SW480 (cell line): Measurements from ENCODE around the gene MLLT6.
A peak's percentile ranks its signal among the peaks of the same experiment; 100 is the strongest.

Source experiments
- DNase-seq: peaks from one replicate; pipeline ENCODE4 v3.0.0-alpha.2; 2016; ENCODE audit warnings: low spot score

MLLT6 gene

GRCh38 chr17:38742411-38743308 lies 37.6 kb downstream of the MLLT6 start:
- DNase-seq, result no peak

GRCh38 chr17:38743556-38744171 lies 38.6 kb downstream of the MLLT6 start:
- no peak for DNase-seq

DNA sequence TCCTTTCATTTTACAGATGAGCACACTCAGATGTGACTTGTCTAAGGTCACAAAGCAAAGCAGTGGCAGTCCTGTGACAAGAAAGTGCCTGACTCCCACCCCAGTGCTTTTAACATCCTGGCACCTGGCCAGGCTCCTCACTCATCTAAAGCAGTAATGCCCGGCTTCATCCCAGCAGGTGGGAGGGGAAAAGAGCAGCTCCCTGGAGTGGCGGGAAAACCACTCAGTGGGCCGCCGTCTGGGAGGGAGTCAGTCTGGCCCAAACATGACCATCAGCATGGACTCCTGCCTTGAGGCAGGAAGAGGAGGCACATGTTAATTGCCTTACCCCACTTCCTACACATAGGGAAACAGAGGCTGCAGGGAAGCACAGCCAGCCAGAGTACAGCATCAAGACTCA lies 40.5 kb downstream of the MLLT6 start:
- DNase-seq, result no peak

DNA sequence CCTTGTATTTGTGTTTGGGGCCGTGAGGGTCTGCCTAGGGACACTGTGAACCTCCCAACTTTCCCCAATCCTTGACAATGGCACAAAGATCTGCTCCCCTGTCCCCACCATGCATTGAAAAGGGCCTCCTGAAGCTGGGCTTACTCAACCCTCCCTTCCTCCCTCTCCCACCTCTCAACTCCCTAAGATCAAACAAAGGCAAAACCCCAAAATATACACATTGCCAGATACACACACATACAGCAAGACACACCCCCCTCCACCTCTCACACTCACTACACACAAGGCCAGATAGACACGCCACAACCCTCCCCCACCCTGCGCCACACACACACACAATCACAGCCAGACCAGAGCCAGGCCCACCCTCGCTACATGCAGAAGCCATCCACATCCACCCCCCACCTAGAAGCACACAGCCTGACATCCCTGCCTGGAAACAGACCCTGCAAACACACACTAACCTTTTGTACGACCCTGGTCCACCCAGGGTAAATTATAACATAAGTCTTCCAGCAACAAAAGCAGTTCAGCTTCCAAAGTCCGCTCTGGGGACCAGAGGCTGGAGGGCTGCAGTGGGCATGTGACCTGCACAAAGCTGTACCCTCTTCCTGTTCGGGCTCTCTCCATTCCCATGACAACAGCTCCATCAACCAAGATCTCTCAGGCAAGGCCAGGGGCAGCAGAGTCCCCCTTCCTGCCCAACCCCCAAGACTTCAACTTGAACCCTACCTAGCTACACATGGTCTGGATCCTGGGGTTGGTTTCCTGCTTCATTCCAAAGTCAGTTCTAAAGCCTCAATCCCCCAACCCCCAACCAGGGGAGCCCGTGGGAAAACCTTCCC lies 41.2 kb downstream of the MLLT6 start:
- DNase-seq, result no peak

DNA sequence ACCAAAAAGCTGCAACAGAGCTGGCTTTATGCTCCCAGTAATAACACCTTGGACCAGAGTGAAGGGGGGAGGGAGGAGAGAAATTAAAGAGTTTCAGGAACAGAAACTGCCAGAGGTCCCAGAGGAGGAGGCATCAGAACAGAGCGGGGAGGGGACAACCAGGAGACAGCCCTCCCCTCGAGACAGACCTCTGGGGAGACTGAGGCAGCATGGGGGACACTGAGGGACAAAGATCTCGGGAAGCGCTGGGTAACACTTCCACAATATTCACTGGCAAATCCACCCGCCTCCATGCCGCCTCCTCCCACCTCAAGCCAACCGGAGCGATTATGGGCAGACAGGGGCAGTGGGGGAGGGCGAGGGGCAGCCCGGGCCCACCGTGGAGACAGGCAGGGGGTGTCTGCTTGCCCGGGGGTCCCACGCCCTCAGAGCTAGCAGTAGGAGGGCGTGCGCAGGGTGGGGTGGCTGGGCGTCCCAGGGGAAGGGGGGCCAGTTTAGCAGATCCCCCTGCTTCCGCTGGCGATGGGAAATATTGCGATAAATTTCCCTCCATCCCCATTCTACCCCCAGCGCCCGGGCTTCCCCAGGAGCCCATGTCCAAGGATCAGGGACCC lies 41.9 kb downstream of the MLLT6 start:
- DNase-seq, result no peak

DNA sequence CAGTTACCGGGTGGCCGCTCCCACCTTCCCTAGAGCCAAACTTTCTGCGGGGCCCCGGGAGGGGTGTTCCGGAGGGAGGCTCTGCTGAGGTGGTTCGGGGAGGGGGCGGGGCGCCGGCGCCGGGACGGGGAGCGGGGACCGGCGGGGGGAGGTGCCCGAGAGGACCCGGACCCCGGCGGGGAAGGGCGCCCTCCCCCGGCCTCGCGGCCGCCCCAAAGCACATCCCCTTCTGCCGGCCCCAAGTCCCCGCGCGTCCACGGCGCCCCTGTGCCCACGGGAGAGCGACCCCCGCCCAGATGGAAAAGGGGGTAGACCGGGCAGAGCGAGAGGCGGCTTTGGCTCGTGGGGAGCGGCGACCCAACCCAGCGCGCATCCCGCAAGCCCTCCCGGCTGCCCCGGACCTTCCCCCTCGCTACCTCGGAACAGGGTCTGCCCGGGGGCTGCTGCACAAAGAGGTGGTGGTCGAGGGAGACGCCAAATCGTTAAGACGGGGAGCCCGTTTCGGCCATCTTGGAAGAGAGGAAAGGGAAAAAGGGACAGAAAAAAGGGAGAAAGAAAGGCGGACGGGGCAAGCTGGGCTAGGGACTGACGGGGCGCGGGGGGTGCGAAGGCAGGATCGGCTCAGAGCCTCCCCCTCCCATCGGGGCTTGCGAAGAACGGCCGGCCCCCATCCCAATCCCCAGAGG lies 42.5 kb downstream of the MLLT6 start:
- no peak for DNase-seq

DNA sequence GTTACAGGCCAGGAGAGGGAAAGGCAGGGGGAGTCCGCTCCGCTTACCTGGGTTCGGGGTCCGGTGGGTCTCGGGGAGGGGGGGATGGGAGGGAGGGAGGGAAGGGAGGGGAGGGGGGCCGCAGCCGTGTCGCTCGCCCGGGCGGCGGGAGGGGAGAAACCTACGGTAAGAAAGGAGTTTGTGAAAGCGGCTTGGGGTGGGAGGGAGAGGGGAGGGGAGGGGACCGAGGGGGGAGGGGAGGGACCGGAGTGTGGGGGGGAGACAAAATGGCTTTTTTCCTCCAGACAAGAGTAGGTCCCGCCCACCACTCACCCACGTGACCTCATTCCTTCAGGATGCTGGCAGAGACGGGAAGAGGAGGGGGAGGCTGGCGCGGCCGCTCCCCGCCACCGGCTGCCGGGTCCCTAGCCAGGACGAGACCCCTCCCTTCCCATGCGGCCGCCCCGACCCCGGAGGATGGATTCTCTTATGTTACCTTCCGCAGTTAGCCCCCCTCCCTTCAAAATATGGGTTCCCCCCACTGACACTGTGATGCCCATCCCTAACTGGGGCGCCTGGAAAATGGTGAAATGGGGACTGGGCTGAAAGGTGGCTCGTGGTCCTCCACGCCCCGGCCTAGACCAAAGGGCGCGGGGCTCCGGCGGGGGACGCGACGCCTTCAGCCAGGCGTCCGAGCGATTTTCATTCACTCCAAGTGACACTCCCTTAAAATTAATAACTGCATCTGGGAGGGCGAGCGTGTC lies 43.2 kb downstream of the MLLT6 start, which contains the start of gene PCGF2:
TSS of gene PCGF2 (minus strand) at position 188 of the 743 bp plus-strand sequence. CDS start 7,934 bp downstream, outside the sequence.
- peak; percentile 86 for DNase-seq

DNA sequence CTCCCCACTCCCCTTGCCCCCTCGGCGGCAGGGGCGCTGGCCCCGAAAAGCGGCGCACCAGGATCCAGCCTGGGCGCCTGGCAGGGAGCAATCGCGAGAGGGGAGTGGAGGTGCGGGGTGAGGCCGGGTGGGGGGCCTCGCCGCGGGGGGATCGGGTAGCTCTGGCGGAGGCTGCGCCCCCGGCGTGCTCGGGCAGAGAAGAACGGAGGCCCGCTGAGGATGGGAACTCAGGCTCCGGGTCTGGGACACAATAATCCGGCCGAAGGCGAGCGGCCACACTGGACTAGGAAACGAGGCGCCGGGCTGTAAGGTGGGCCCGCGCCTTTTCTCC lies 43.8 kb downstream of the MLLT6 start:
- DNase-seq, result no peak

DNA sequence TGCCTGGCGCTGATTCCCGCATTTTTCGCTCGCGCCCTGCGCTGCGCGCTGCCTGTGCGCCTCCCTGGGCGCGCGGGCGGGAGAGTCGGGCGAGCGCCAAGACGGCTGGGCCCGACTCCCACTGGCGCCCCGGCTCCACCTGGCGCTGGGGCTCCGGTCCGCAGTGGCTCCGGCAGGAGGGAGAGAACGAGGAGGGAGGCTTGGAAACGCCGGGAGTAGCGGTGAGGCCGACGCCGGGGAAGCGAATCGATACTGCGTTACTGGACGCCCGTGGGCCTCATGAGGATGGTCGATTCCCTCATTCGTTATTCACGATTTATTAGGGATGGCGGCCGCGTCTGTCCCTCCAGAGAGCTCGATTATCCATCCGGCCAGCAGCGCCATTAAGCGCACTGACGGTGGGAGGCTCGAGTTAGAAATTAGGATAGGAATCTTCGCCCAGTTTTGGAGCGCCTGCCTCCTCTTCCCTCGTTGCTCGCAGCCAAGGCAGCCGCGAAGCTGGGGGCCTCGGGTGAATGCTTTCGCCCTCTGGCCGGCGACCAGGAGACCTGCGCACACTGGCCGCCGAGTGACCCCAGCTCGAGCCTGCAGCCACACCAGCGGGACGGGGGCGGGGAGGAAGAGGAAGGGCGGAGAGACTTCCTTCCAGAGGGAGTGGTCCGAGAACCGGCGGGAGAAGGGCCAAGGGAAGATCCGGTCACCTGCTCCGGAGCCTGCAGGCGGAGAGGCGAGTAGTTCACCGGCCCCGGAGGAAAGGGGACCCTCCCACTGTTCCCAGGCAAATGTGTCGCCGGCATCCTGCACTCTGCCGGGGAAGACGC lies 44.4 kb downstream of the MLLT6 start:
- DNase-seq, result peak; percentile 88

GRCh38 chr17:38750044-38750311 lies 44.9 kb downstream of the MLLT6 start:
- no peak for DNase-seq

DNA sequence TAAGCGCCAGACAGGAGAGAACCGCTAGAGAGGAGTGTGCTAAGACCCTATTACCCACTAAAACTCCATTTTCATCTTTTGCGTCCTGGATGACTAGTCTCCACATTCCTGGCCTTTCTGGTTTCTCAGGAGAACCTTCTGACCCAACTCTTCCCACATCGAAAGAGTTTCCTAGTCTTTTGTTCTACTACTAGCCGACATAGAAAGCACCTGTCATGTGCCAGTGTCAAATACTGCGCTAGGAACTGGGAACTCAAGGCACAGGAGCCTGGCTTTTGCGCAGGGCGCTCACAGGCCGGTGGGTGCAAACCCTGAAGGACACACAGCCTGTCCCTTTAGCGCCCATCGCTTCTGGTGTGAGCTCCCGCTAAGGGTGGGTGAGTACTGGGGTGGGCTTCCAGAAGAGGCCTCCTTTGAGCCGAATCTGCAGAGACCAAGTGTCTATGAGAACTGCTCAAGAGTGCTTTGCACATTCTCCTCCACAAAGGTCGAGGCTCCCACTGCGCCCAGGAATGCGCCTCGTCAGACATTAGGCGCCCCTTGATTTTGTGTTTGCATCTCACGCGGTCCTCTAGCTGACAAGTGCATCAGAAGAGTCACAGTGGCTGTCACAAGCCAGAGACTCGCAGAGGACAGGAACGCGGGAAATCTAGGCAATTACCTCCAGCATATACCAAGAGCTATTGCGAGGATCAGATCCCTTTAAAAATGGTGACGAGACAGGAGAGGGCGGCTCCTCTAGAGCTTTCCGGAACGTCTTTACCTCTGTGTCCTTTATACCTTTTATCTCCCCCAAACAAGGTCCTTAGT lies 45.4 kb downstream of the MLLT6 start:
- DNase-seq, result peak; percentile 81

- DNase-seq, result peak; percentile 50
Measured at GRCh38 chr17:38751144-38751807, 46.2 kb downstream of the MLLT6 start.

GRCh38 chr17:38751808-38752307 lies 46.8 kb downstream of the MLLT6 start:
- DNase-seq, result peak; percentile 83

GRCh38 chr17:38752308-38753070 lies 47.4 kb downstream of the MLLT6 start, which contains the start of gene PSMB3:
Gene PSMB3 (plus strand): TSS chr17:38752741. CDS start chr17:38752827, 86 bp downstream.
- DNase-seq, result peak; percentile 100

GRCh38 chr17:38753071-38753506 lies 48.0 kb downstream of the MLLT6 start:
- no peak for DNase-seq

DNA sequence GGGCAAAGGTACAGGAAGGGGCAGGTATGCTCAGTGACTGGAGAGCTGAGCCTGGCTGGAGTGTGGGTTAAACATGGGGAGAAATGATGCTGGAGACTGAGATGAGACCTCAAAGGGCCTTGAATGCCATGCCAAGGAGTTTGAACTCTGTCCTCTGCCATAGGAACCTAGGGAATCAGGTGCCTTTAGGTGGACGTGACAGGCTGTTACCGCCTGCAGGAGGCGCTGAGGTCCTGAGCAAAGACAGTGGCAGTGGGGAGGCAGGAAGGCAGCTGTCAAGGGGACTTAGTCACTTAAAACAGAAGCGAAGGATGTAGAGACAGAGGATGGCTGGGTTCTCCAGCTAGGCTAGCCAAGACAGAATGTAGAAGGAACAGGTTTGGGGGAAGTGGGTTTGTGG lies 56.5 kb downstream of the MLLT6 start:
- DNase-seq, result peak; percentile 30

DNA sequence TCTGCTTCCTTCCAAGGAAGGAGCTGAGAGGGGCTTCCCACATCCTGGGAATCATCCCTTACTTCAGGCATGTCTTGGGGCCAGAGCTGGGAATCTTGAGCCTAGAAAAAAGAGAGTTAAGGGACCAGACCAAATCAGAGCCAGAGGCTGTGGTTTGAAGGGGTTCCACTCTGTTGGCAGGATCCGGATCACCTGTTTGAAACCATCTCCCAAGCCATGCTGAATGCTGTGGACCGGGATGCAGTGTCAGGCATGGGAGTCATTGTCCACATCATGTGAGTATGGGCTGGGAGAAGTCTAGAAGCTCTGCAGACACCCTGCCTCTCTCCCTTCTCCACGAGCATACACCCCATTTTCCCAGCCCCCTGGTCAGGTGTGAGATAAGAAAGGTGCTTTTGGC lies 57.2 kb downstream of the MLLT6 start:
- no peak for DNase-seq

DNA sequence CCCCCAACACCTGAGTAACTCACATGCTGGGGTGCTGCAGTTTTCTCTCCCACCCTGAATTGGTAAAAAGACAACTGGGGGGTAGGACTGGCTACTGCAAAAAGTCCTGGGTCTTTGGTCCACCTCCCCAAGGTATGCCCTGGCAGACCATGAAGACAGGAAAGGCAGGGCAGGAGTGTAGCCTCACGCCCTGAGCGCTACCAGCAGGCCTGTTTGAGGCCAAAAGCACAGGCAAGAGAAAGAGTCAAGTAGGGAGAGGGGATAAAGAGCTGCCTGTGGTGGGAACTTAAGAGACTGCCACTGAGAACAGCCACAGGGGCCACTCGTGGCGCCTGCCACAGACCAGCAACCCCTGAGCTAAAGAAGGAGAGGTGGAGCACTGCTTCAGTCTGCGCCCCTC lies 61.3 kb downstream of the MLLT6 start:
- no peak for DNase-seq
